Natural killer cell (primary cell): ENCODE measurements around the gene PLAAT4. TPM values are rescaled to one million over a fixed set of nuclear protein-coding genes. Genes with fewer than 3 reads are reported as not detected.
A peak's percentile ranks its signal among the peaks of the same experiment; 100 is the strongest.

Source experiments
- ATAC-seq, 3 donors: fragments of 150-1000 bp in 2 of 3; fragments of 200-7000 bp in 1 of 3; cut with Tn5 transposase; 1 replicate in 1 of 3; 2 replicates in 2 of 3; pipeline ENCODE4 v1.10.0; 2021; ENCODE audit warnings: mild to moderate bottlenecking in 2 of 3, moderate library complexity in 2 of 3
- DNase-seq, 2 donors: peaks; one replicate each; pipeline versions ENCODE4 v3.0.0 to v3.0.0-alpha.2; 2013 to 2021; ENCODE audit warnings: mixed read lengths in 1 of 2
- H3K27ac ChIP-seq: one replicate; pipeline ENCODE4 v1.5.1; 2013; ENCODE audit warnings: mild to moderate bottlenecking, low read length
- H3K27me3 ChIP-seq: one replicate; pipeline ENCODE4 v1.6.1; 2013; ENCODE audit warnings: low read length; ENCODE audit not compliant: control insufficient read depth, insufficient read depth
- H3K36me3 ChIP-seq: one replicate; pipeline ENCODE4 v1.6.1; 2013; ENCODE audit warnings: low read length; ENCODE audit not compliant: control insufficient read depth, insufficient read depth
- H3K4me1 ChIP-seq: one replicate; pipeline ENCODE4 v1.6.1; 2013; ENCODE audit warnings: low read length; ENCODE audit not compliant: control insufficient read depth, insufficient read depth
- H3K4me3 ChIP-seq: one replicate; pipeline ENCODE4 v1.5.1; 2013; ENCODE audit warnings: low read length
- H3K9me3 ChIP-seq: one replicate; pipeline ENCODE4 v1.6.1; 2013; ENCODE audit warnings: low read length; ENCODE audit not compliant: control insufficient read depth, insufficient read depth
- H3K27ac Mint-ChIP-seq, 2 donors: one replicate each; pipeline ENCODE4 v1.8.0; 2022; ENCODE audit warnings: mild to moderate bottlenecking in 2 of 2, mixed read lengths in 2 of 2, moderate library complexity in 1 of 2
- H3K27me3 Mint-ChIP-seq, 2 donors: one replicate each; pipeline ENCODE4 v1.8.0; 2022; ENCODE audit warnings: low read depth in 2 of 2, mixed read lengths in 2 of 2
- H3K36me3 Mint-ChIP-seq: one replicate; pipeline ENCODE4 v1.8.0; 2022; ENCODE audit warnings: mixed read lengths
- H3K4me1 Mint-ChIP-seq, 2 donors: one replicate each; pipeline ENCODE4 v1.8.0; 2022; ENCODE audit warnings: mixed read lengths in 2 of 2
- H3K4me3 Mint-ChIP-seq: one replicate; pipeline ENCODE4 v1.8.0; 2022; ENCODE audit warnings: mild to moderate bottlenecking, moderate library complexity, mixed read lengths
- H3K9me3 Mint-ChIP-seq, 2 donors: one replicate each; pipeline ENCODE4 v1.8.0; 2022; ENCODE audit warnings: mixed read lengths in 2 of 2
- WGBS: methylation state at CpG from one replicate; pipeline ENCODE4 v1.1.7; 2013; ENCODE audit warnings: missing lambda C conversion rate; ENCODE audit not compliant: insufficient coverage; 5-methylcytosine and 5-hydroxymethylcytosine counted together
- intact Hi-C: fragments of 100-400 bp; cut with micrococcal nuclease; formaldehyde crosslinking; loops from one replicate; pipeline ENCODE4 v1.14.2; 2022
- total RNA-seq, 4 donors: library from RNA; stranded (reverse); fragments of 120-200 nt in 1 of 4; gene quantifications; one replicate each; pipeline versions ENCODE4 v1.2.3 to v1.2.4, GENCODE V29; 2013 to 2022
- TF ChIP-seq, protein P1 (sequence below): fragments of 200-600 bp; IDR thresholded peaks from one replicate; pipeline ENCODE4 v1.8.0; 2022; ENCODE audit warnings: antibody characterized with exemption

Gene PLAAT4
- total RNA-seq, 3 donors from 2014 or later (not counting 1 experiment from before 2014, with no cell fraction given): 204 to 215 (median 210) TPM

DNA sequence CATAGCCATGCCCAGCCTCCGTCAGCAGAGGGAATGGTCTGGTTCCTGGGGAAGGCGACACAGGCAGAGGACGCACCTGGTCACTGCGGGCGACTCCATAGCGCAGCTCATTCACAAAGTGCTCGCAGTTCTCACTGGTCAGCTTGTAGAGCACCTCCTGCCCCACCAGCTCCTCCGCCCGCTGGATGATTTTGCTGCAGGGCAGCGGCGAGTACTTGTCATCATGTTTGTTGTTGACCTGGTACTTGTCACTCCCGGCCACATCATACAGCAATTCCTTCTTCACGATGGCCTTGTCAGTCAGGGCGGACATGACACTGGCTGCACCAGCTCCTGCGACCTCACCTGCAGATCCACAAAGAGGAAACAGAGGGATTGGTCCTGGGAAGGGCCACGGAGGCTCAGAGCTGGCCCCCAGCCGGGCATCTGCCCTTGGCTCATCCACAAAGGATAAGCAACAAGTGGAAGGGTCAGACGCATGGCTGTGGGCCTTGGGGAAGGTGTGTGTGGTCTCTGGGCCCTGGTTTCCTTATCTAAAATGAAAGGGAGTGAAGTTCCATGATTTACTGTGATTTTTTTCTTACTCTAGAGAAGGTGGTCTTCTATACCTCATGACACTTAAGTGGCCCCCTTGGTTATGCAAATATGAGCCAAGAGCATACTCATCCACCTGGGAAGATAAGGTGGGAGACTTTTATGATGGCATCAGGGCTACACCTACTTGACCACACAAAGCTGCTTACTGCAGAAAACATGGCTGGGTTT lies 53.6 kb downstream of the PLAAT4 start:
- Histone ChIP-seq H3K27ac (no peak overlapping the region), H3K27me3 (no peaks in the 10 kb centered on the region), H3K9me3 (no peaks in the 10 kb centered on the region), H3K4me1 (no peaks in the 10 kb centered on the region), H3K36me3 (peaks cover 23% of the 10 kb centered on the region), H3K4me3 (no peak overlapping the region)
- no peaks in the 10 kb centered on the region for H3K9me3 Mint-ChIP-seq
- peaks cover 18% of the 10 kb centered on the region for H3K36me3 Mint-ChIP-seq
- H3K4me1 Mint-ChIP-seq: peaks cover 14 to 16% of the 10 kb centered on the region in 2 donors
- TF ChIP-seq, protein P1, sequence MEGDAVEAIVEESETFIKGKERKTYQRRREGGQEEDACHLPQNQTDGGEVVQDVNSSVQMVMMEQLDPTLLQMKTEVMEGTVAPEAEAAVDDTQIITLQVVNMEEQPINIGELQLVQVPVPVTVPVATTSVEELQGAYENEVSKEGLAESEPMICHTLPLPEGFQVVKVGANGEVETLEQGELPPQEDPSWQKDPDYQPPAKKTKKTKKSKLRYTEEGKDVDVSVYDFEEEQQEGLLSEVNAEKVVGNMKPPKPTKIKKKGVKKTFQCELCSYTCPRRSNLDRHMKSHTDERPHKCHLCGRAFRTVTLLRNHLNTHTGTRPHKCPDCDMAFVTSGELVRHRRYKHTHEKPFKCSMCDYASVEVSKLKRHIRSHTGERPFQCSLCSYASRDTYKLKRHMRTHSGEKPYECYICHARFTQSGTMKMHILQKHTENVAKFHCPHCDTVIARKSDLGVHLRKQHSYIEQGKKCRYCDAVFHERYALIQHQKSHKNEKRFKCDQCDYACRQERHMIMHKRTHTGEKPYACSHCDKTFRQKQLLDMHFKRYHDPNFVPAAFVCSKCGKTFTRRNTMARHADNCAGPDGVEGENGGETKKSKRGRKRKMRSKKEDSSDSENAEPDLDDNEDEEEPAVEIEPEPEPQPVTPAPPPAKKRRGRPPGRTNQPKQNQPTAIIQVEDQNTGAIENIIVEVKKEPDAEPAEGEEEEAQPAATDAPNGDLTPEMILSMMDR: no peak
- intact Hi-C loops: no loop called here
- H3K4me3 Mint-ChIP-seq: no peak overlapping the region
- no peak for ATAC-seq
- peak overlapping the region in 1 of 2 donors; percentile 41 for H3K27ac Mint-ChIP-seq
- WGBS: 94% methylated on average over 18 of the region's 18 CpGs
- H3K27me3 Mint-ChIP-seq: no peaks in the 10 kb centered on the region
- DNase-seq: no peak

DNA sequence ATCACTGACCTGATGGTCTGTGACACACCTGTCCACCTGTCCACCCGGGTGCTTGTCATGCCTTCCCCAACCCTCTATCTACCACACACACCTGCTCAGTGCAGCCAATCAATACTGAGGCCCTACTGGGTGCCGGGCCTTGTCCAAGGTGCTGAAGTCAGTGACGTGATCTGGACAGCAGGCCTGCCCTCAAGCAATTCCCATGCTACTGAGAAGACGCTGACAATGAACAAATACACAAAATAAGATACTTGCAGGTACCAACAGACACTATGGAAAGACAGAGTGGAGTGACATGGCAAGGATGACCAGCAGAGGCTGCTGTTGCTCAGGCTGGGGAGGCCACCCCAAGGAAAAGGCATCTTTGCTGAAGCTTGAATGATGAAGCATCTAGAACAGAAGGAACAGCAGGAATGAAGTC lies 56.4 kb downstream of the PLAAT4 start:
- H3K4me1 Mint-ChIP-seq: peaks cover 13 to 14% of the 10 kb centered on the region in 2 donors
- no peaks in the 10 kb centered on the region for H3K9me3 Mint-ChIP-seq
- Histone ChIP-seq H3K9me3 (no peaks in the 10 kb centered on the region), H3K4me3 (no peak overlapping the region), H3K27ac (no peak overlapping the region), H3K36me3 (peaks cover 15% of the 10 kb centered on the region), H3K4me1 (no peaks in the 10 kb centered on the region), H3K27me3 (no peaks in the 10 kb centered on the region)
- ATAC-seq (peak in 1 of 3 donors; percentile 43), DNase-seq (peak in 1 of 2 donors; percentile 18)
- H3K27ac Mint-ChIP-seq: peak overlapping the region in 1 of 2 donors; percentile 58
- peaks cover 11% of the 10 kb centered on the region for H3K36me3 Mint-ChIP-seq
- no peak overlapping the region for H3K4me3 Mint-ChIP-seq
- TF ChIP-seq, protein P1: no peak
- intact Hi-C loops: no loop called here
- WGBS: 84% methylated on average over 3 of the region's 4 CpGs
- no peaks in the 10 kb centered on the region for H3K27me3 Mint-ChIP-seq

DNA sequence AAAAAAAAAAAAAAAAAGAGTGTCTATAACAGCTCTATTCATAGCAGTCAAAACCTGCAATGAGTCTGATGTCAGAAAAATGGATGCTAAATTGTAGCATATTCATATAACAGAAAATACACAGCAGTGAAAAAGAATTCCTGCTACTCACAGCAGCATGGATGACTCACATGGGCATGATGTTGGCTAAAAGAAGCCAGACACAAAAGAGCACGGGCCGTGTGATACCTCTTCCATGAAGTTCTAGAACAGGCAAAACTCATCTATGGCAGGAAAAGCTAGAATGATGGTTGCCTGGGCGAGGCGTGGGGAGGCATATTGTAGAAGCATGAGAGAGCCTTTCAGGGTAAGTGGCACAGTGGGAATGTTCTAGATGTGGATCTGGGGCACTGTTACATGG lies 58.7 kb downstream of the PLAAT4 start:
- Mint-ChIP-seq H3K9me3 (no peaks in the 10 kb centered on the region), H3K4me3 (no peak overlapping the region), H3K4me1 (peaks cover 22 to 26% of the 10 kb centered on the region in 2 donors), H3K27ac (no peak overlapping the region), H3K27me3 (no peaks in the 10 kb centered on the region), H3K36me3 (no peaks in the 10 kb centered on the region)
- intact Hi-C loops: no loop called here
- Histone ChIP-seq H3K9me3 (no peaks in the 10 kb centered on the region), H3K27ac (no peak overlapping the region), H3K27me3 (no peaks in the 10 kb centered on the region), H3K4me3 (no peak overlapping the region), H3K36me3 (peaks cover 7% of the 10 kb centered on the region), H3K4me1 (no peaks in the 10 kb centered on the region)
- DNase-seq (no peak), ATAC-seq (no peak)
- TF ChIP-seq, protein P1: no peak
- WGBS: 96% methylated on average over 4 of the region's 4 CpGs

Other genes starting within 250 kb of the PLAAT4 start
- gene SLC22A9, start 167.0 kb upstream of the PLAAT4 start, total RNA-seq: not detected
- 1 to 10 TPM in 1 of 3 donors, under 1 TPM in 2; 0.59 to 3.0 (median 0.95) TPM for gene PLAAT5, start 45.6 kb upstream of the PLAAT4 start, total RNA-seq
- 1 to 10 TPM in 1 of 3 donors, under 1 TPM in 2; 0.23 to 1.8 (median 0.38) TPM for gene LGALS12, start 30.7 kb upstream of the PLAAT4 start, total RNA-seq
- 1 to 10 TPM; 1.6 to 5.6 (median 4.6) TPM for gene PLAAT2, start 26.6 kb downstream of the PLAAT4 start, total RNA-seq
- gene PLAAT3, start 77.6 kb downstream of the PLAAT4 start, total RNA-seq: 10 to 100 TPM; 32.5 to 34.1 (median 34.1) TPM
- gene ATL3, start 134.6 kb downstream of the PLAAT4 start, total RNA-seq: 10 to 100 TPM; 35.7 to 46.8 (median 41.6) TPM
- 10 to 100 TPM; 36.9 to 43.0 (median 37.6) TPM for gene RTN3, start 144.7 kb downstream of the PLAAT4 start, total RNA-seq
- 1 to 10 TPM; 3.7 to 5.3 (median 4.8) TPM for gene ZFTA, start 232.0 kb downstream of the PLAAT4 start, total RNA-seq